GM18499 (cell line): ENCODE results near the gene ZNF692.

Experiments
- ATAC-seq: cut with Tn5 transposase; IDR thresholded peaks from one replicate; pipeline ENCODE4 v1.9.1; 2021; ENCODE audit warnings: moderate number of reproducible peaks; ENCODE audit not compliant: insufficient read depth, unreplicated experiment

The ZNF692 gene

DNA sequence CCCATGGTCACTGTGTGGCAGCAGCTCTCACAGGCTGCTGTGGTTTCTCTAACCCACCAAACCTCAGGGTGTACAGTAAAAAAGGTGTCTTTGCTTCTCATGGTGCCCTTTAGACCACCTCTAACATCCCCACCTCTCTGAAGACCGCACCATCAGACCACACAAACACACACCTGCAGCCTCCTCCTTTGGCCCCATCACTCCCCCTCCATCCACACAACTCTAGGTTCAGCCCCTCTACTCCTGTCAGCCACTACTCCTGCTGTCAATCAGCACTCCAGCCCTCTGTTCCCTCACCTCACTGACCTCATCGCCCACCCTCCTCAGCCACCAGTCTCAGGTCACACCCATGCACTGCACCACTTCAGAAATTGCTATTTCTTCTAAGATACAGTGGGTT is 7.5 kb downstream of the ZNF692 start:
- no peak for ATAC-seq

DNA sequence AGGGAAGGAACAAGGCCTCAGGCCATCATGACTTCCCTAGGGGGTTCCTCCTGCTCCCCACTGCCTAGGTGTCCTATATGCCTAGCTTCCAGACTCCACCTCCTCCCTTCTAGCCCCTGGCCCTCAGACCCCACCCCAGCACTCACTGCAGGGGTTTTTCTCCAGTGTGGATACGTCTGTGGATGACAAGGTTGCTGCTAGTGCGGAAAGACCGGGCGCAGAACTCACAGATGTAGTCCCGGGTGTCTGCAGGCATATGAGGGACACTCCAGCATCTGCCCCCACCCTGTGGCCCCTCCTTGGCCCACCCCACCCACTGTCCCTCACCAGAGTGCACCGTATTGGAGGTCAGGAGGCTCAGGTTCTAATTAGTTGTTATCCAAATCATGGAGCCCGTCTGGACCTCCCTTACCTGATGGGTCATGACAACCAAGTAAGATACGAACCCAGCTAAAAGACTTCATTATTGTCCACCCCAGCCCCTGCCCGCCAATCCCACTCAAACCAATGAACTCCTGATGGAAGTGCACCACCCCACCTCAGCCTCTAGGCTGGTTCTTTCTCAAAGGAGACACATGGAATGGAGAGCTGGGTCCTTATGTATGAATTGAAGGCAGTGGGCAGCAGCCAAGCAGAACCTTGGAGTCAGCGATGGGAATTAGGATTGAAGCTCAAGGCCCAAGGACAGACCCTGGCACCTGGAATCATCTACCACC is 8.2 kb downstream of the ZNF692 start:
- ATAC-seq, result no peak

DNA sequence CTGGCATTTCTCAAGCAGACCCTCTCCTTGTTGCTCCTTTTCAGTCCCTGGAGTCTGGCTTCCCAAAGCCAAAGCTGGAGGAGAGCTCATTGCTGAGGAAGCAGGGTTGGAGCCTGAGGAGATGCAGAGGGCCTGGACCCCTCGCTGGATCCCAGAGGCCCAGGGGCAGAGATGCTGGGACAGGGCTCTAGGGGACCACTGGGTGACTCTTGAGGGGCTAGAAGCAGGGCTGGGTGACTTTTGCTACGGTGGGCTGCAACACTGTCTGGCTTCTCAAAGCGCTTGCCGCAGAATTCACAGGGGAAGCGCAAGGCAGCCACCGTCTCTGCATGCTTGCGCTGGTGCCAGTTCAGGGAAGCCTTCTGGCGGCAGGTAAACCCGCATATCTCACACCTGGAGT is 8.8 kb downstream of the ZNF692 start:
- no peak for ATAC-seq

DNA sequence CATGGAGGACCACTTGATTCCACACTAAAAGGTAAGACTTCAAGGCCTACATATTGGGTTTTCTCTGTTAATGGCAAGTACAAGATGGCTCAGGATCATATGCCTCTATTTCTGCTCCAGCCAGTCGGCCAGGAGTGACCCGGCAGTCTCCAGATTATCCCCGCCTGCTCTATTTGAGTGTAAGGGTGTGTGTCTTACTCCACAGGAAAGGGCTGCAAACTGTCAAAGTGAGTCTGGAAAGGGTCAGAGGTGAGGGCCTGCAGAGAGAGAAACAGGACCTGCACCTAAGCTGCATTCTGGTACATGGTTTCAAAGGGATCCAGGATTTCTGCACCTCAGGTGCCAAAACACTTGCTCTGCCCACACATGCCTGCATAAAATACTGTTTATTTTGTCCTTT is 9.2 kb downstream of the ZNF692 start:
- ATAC-seq, result no peak

DNA sequence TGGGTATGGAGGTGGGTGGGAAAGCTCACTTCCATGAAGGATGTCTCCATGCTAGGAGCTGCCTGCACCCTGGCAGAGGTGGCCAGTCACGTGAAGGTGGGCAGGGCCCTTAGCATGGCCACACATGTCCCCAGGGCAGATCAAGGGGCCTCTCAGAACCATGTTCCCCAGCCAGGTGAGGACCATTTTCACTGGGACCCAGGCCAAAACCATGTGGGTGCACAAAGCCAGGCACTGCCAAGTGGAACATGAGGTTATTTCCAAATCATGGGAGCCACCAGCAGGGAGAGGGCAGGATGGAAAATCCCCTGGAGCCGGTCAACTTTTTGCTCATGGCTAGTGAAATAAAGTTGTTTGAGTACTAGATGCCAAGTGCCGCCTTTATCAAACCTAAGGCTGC is 9.7 kb downstream of the ZNF692 start:
- no peak for ATAC-seq

DNA sequence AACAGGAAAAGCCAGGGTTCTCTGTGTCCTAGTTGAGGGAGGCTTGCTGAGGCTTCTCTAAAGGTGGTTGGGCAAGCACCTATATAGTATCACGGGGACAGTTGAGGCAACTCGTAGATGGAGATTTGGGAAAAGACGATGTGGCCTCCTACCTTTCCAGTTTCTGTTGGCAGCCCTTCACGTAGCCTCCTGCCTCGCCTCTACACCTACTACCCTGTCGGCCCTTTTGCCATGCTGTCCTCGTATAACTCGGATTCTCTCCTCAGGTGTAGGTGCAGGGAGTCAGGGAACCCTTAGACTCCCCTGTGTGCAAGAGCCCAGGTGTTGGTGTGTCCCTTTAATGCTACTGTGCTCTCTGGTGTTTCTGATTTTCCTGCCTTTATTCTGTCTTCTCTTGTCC is 10.3 kb downstream of the ZNF692 start:
- ATAC-seq, result no peak

DNA sequence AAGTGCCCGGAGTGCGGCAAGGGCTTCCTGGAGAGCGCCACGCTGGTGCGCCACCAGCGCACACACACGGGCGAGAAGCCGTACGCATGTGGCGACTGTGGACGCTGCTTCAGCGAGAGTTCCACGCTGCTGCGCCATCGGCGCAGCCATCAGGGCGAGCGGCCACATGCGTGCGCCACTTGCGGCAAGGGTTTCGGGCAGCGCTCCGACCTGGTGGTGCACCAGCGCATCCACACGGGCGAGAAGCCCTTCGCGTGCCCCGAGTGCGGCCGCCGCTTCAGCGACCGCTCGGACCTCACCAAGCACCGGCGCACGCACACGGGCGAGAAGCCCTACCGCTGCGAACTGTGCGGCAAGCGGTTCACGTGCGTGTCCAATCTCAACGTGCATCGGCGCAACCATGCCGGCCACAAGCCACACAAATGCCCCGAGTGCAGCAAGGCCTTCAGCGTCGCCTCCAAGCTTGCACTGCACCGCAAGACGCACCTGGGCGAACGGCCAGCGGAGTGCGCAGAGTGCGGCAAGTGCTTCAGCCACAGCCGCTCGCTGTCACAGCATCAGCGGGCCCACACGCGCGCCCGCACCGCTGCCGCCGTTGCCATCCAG is 10.8 kb downstream of the ZNF692 start:
- no peak for ATAC-seq

DNA sequence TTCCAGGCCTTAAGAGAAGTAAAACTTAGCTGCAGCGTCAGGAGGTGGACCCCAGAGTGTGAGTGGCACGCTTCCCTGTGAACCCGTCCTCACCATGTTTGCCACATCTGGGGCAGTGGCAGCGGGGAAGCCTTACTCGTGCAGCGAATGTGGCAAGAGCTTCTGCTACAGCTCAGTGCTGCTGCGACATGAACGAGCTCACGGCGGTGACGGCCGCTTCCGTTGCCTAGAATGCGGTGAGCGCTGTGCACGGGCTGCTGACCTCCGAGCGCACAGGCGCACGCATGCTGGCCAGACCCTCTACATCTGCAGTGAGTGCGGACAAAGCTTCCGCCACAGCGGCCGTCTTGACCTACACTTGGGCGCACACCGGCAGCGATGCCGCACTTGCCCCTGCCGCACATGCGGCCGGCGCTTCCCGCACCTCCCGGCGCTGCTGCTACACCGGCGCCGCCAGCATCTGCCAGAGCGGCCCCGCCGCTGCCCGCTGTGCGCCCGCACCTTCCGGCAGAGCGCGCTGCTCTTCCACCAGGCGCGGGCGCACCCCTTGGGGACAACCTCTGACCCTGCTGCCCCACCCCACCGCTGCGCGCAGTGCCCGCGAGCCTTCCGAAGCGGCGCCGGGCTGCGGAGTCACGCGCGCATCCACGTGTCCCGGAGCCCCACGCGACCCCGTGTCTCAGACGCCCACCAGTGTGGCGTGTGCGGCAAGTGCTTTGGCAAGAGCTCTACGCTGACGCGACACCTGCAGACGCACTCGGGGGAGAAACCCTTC is 11.5 kb downstream of the ZNF692 start:
- ATAC-seq, result no peak

DNA sequence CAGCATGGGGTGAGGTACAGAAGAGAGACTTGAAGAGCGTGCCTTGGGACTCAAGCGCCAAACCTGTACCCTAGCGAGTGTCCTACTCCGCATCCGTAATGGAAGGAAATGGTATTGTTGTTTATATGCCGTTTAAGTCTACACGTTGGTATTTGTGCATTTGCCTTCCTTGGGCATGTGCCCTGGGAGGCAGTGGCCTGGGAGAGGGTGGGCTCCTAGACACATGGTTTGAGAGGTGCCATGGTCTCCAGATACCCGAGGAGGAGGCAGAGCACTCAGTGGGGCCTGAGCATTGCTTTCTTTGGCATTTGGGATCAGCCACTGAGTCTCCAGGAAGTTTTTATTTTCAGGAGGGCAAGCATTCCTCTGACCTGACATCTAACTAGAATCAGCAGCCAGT is 14.4 kb downstream of the ZNF692 start:
- no peak for ATAC-seq

DNA sequence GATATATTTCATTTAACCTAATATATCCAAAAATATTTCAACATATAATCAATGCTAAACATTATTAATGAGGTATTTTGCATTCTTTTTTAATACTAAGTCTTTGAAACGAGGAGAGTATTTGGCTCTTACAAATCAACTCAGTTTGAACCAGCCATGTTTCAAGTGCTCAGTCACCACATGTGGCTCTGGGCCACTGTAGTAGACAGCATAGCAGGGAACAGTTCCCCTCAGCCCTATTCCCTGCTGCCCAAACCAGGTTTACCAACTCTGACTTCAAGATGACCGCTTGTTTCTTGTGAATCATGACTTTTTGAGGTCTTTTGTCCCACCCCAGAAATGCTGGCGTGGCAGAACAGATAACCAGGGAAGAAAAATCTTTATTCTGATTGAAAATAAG is 15.2 kb downstream of the ZNF692 start:
- ATAC-seq, result no peak

DNA sequence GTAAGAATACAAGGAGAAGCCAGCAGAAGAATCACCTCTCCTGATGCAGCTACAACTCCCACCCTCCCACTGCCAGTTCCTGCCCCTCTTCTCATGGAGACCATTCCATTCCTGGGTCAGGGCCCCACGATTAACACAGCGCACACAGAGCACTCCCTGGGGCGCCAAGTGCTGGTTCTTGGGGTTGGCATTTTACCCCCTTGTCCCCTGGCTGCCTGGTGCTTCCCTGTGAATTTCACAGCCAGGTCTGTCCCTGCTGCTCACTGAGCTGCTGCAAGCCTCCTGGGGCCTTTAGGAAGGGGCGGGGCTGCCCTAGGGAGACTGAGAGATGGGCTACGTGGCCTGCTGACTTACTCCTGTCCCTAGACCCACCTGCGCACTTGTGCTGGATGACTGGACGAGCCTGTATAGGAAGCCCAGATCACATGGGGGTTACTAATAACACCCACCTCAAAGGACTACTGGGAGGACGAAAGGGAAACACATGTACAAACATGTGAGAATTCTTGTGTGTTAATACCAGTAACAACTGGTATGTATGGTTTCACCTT is 16.0 kb downstream of the ZNF692 start:
- ATAC-seq, result peak; percentile 37

DNA sequence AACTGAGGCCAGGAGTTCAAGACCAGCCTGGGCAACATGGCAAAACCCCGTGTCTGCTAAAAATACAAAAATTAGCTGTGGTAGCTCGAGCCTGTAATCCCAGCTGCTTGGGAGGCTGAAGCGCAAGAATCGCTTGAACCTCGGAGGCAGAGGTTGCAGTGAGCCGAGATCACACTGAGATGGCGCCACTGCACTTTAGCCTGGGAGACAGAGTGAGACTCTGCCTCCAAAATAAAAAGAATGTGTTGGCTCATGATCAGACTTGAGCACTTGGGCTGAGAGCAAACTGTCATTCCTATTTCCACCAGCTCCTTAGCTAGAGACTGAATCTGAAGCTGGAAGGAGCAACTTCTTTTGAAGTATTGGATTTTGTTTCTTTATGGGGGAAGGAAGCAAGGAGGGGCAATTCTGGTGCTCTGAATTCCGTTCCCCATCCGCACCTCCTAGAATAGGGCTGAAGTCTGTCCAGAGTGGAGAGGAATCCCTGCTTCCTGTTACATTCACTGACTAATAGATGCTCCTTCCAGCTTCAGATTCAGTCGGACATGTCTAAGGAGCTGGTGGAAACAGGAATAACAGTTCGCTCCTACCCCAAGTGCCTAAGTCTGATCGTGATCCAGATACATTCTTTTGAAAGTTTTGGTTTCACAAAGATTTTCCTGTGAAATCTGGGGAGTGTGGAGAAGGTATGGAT is 17.0 kb downstream of the ZNF692 start:
- ATAC-seq, result no peak

DNA sequence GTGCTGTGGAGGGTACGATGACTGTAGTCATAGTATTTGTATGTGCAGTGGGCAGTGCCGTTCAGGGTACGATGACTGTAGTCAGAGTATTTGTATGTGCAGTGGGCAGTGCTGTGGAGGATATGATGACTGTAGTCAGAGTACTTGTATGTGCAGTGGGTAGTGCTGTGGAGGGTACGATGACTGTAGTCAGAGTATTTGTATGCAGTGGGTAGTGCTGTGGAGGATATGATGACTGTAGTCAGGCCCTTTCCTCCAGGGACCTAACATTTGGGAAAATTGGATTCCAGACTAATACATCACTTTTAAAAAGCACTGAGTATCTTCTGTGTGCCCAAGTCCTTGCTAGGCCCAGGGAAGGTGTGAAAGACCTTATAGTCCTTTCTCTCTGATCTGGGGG is 17.9 kb downstream of the ZNF692 start:
- no peak for ATAC-seq

DNA sequence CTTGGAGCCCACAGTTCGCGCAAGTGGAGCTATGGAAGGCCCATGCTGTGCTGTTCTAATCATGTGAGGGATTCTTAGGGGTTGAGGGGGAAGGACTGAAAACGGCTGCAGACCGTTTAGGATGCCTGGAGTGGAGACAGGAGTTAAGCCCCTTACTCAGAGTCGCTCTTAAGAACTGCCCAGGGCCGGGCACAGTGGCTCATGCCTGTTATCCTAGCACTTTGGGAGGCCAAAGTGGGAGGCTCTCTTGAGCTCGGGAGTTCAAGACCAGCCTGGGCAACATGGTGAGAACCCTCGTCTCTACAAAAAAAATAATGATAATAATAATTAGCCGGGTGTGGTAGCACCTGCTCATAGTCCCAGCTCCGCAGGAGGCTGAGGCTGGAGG is 19.7 kb downstream of the ZNF692 start:
- no peak for ATAC-seq

DNA sequence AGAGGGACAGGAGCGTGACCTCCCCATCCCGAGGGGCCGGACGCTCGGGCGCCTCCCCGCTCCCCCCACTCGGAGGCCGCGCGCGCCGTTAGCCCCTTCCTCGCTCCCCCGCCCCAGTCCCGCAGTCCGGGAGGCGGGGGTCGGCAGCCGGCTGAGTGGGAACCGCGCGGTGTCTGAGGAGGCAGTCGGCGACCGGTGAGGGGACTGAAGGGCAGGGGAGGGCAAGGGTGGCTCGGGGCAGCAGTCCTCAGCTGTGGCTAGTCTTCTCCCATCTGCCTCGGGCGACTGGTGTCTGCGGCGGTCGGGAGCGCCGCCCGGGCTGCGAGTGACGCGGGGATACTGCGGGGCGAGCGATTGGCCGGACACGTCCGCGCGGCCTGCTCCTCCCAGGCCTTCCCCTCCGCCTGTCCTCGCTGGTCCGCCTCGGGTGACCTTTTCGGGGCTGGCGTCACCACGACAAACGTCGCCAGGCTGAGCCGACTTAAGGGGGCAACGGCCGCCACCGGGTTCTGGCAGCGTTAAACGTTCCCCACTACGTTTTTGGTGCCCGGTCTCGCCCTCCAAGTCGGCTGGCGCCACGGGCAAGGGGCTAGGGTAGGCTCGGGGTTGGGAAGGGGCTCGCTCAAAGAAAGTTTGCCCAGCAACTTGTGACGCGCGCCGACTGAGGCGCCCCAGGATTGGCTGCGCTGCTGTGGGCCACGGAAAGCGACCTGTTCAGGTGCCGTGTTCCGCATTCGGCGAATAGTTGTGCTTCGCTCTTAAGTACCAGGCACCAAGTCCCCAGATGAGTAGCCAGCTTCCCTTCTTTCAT is 20.3 kb downstream of the ZNF692 start:
- peak; percentile 37 for ATAC-seq

DNA sequence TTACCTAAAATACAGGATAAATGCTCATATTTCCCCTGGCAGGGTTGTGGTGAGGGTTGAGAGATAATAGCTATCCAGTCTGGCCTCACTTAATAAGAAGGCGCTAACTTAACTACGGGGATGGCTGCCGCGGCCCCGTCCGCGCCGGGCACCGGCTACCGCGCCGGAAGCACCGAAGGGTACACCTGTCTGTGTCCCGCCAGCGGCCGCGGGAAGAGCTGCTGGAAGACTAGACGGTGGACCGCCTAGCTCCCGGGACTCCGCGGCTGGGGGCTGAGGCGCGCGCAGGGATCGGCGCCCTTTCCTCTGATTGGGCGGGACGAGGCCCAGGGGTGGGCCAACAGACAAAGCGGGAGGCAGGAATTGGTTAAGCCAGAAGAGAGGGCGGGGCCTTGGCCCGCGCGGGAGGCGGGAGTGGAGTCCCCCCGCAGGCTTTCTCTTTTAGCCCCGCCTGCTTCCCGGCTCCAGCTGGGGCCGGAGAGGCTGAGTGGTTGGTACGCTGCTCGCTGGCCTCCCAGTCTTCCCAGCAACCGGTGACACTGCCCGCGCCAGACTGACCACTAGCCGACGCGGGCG is 21.0 kb downstream of the ZNF692 start, which contains the start of gene ZNF672:
Gene ZNF672, plus strand, starts transcription at position 444 of the 576 bp plus-strand sequence. CDS start 9,051 bp downstream, outside the sequence.
- peak; percentile 69 for ATAC-seq

DNA sequence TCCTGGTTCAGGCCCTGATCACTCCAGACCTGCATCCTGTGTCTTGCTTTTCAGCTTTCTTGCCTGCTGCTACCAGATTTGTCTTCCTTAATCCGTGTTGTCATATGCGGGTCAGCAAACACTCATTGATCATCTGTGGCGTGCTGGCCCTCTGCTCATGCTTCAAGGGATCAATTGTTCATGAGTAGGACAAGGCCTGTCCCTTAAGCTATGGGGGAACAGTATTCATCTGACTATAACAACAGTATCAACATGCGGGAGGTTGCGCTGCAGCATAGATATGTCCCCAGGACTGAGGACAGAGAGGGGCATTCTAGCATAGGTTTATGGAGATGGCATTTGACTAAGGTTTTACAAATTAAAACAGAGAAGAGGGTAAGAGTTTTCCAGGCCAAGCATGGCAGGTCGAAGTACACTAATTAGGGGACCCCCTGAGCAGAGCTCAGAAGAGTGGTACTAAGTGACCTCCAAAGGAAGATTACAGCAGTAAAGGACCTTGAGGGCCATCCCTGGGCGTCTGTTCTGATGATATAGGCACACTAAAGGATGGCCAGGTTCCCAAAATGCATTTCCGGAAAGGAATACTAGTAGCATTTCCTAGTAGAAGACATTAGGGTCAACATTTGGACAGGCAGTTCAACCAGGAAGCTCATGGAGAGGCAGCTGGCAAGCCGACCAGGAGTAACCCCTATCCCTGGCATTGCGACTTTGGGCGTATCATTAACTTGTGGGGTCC is 21.7 kb downstream of the ZNF692 start:
- ATAC-seq, result no peak

DNA sequence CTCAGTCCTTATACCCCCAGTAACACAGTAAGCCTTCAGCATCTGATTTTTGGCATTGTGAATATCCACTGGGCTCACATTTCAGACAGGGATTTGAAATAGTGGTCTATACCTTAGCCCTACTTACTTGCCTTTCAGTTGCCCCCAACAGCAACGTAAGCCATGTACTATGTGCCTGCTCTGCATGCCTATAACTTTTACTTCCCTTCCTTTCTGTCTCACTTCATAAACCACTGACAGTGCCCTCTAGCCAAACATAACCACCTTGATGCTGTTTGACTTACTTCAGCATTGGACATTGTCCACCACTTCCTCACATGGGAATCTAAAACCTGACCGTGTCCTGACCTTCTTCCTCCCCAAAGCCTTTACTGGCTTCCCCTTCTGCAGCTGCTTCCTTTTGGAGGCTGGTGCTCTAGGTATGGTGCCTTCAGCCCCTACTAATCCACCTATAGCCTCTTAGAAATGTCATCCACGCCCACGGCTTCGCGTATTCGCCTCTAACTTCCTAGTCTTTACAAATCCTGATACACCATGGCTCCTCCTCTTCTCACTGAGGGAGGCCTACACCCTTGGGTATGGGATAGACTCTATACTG is 24.4 kb downstream of the ZNF692 start:
- ATAC-seq, result no peak
